GM23338 (cell line): ENCODE results near the gene WWOX. TPM values are rescaled to one million over a fixed set of nuclear protein-coding genes. Genes with fewer than 3 reads are reported as not detected.

Source experiments
- ATAC-seq: fragments of 200-7000 bp; cut with Tn5 transposase; 3 replicates; pipeline ENCODE4 v1.9.1; 2020
- DNase-seq: peaks from one replicate; pipeline ENCODE4 v3.0.0-alpha.2; 2015; ENCODE audit warnings: low spot score
- H2AFZ ChIP-seq: fragments of 200-600 bp; sonication (generic); 2 replicates; pipeline ENCODE4 v1.8.0; 2016; ENCODE audit warnings: antibody characterized with exemption, mild to moderate bottlenecking, moderate library complexity
- H3F3A ChIP-seq: fragments of 200-600 bp; sonication (generic); replicated peaks from 2 replicates; pipeline ENCODE4 v1.8.0; 2017; ENCODE audit warnings: antibody characterized with exemption, mixed run types, low read depth
- H3K27ac ChIP-seq: fragments of 200-600 bp; sonication (generic); 2 replicates; pipeline ENCODE4 v1.6.1; 2016; ENCODE audit warnings: low read depth
- H3K27me3 ChIP-seq: fragments of 200-600 bp; sonication (generic); 2 replicates; pipeline ENCODE4 v1.8.0; 2016; ENCODE audit warnings: mild to moderate bottlenecking, mixed run types, moderate library complexity; ENCODE audit not compliant: insufficient read depth
- H3K36me3 ChIP-seq: fragments of 200-600 bp; sonication (generic); 2 replicates; pipeline ENCODE4 v1.8.0; 2016; ENCODE audit warnings: mild to moderate bottlenecking; ENCODE audit not compliant: insufficient read depth
- H3K4me1 ChIP-seq: fragments of 200-600 bp; sonication (generic); 2 replicates; pipeline ENCODE4 v1.8.0; 2016; ENCODE audit warnings: mild to moderate bottlenecking, moderate library complexity; ENCODE audit not compliant: insufficient read depth
- H3K4me2 ChIP-seq: fragments of 200-600 bp; sonication (generic); 2 replicates; pipeline ENCODE4 v1.7.1; 2017; ENCODE audit warnings: mixed run types
- H3K4me3 ChIP-seq: fragments of 200-600 bp; sonication (generic); 2 replicates; pipeline ENCODE4 v1.6.1; 2016; ENCODE audit warnings: mixed run types
- H3K79me2 ChIP-seq: fragments of 200-600 bp; sonication (generic); replicated peaks from 2 replicates; pipeline ENCODE4 v1.8.0; 2017; ENCODE audit warnings: mild to moderate bottlenecking; ENCODE audit not compliant: insufficient read depth
- H3K9me2 ChIP-seq: fragments of 200-600 bp; sonication (generic); 2 replicates; pipeline ENCODE4 v1.8.0; 2017; ENCODE audit not compliant: insufficient read depth
- H4K20me1 ChIP-seq: fragments of 200-600 bp; sonication (generic); replicated peaks from 2 replicates; pipeline ENCODE4 v1.8.0; 2017; ENCODE audit warnings: mild to moderate bottlenecking; ENCODE audit not compliant: insufficient read depth
- H3K27ac Mint-ChIP-seq: 2 replicates; pipeline ENCODE4 v1.8.0; 2020; ENCODE audit warnings: inconsistent platforms, mild to moderate bottlenecking, moderate library complexity, mixed read lengths
- H3K27me3 Mint-ChIP-seq: 3 replicates; pipeline ENCODE4 v1.8.0; 2022; ENCODE audit warnings: low read depth, mild to moderate bottlenecking, moderate library complexity, mixed read lengths, inconsistent platforms; ENCODE audit not compliant: insufficient read depth, poor library complexity
- H3K36me3 Mint-ChIP-seq: 3 replicates; pipeline ENCODE4 v1.8.0; 2021; ENCODE audit warnings: low read depth, mild to moderate bottlenecking, inconsistent platforms, moderate library complexity, mixed read lengths
- H3K4me1 Mint-ChIP-seq: 3 replicates; pipeline ENCODE4 v1.8.0; 2020; ENCODE audit warnings: mild to moderate bottlenecking, inconsistent platforms, mixed read lengths
- H3K4me3 Mint-ChIP-seq: 3 replicates; pipeline ENCODE4 v1.8.0; 2021; ENCODE audit warnings: moderate library complexity, mild to moderate bottlenecking, inconsistent platforms, mixed read lengths
- H3K9me3 Mint-ChIP-seq: 3 replicates; pipeline ENCODE4 v1.8.0; 2020; ENCODE audit warnings: moderate library complexity, mild to moderate bottlenecking, inconsistent platforms, mixed read lengths
- CREB1 ChIP-seq: fragments of 250-450 bp; sonication (Bioruptor Pico); IDR thresholded peaks from 2 replicates; pipeline ENCODE4 v1.5.0; 2020; ENCODE audit warnings: low read depth, mild to moderate bottlenecking, moderate library complexity
- CTCF ChIP-seq, 2 experiments: fragments of 200-600 bp in 1 of 2; sonication (generic) in 1 of 2; conservative IDR thresholded peaks; 2 replicates each; pipeline versions ENCODE4 v1.5.1 to v1.6.1; 2016 to 2017; ENCODE audit warnings: antibody characterized with exemption in 2 of 2, low read depth in 2 of 2, mild to moderate bottlenecking in 2 of 2, moderate library complexity in 1 of 2
- ETS1 ChIP-seq: IDR thresholded peaks from 2 replicates; pipeline ENCODE4 v1.6.1; 2016; ENCODE audit warnings: antibody characterized with exemption
- EZH2 ChIP-seq: fragments of 200-600 bp; sonication (generic); IDR thresholded peaks from one replicate; pipeline ENCODE4 v1.8.0; 2017; ENCODE audit warnings: antibody characterized with exemption, mild to moderate bottlenecking, low read depth; ENCODE audit not compliant: unreplicated experiment
- EZH2phosphoT487 ChIP-seq: fragments of 200-600 bp; sonication (generic); IDR thresholded peaks from one replicate; pipeline ENCODE4 v1.8.1; 2018; ENCODE audit warnings: antibody characterized with exemption; ENCODE audit not compliant: unreplicated experiment
- JUNB ChIP-seq: IDR thresholded peaks from one replicate; pipeline ENCODE4 v1.6.1; 2016; ENCODE audit warnings: antibody characterized with exemption; ENCODE audit not compliant: unreplicated experiment
- NANOG ChIP-seq: IDR thresholded peaks from 2 replicates; pipeline ENCODE4 v1.6.1; 2016; ENCODE audit warnings: antibody characterized with exemption, borderline replicate concordance
- POLR2AphosphoS5 ChIP-seq: IDR thresholded peaks from 2 replicates; pipeline ENCODE4 v1.6.1; 2016; ENCODE audit warnings: antibody characterized with exemption, low read depth
- REST ChIP-seq: IDR thresholded peaks from one replicate; pipeline ENCODE4 v1.6.1; 2018; ENCODE audit warnings: antibody characterized with exemption; ENCODE audit not compliant: unreplicated experiment
- STAT1 ChIP-seq: IDR thresholded peaks from one replicate; pipeline ENCODE4 v1.6.1; 2016; ENCODE audit warnings: antibody characterized with exemption; ENCODE audit not compliant: unreplicated experiment
- ZNF114 ChIP-seq: fragments of 250-450 bp; sonication (Bioruptor Pico); IDR thresholded peaks from 2 replicates; pipeline ENCODE4 v1.5.0; 2020; ENCODE audit warnings: mild to moderate bottlenecking, moderate library complexity
- ZNF331 ChIP-seq: fragments of 250-450 bp; sonication (Bioruptor Pico); IDR thresholded peaks from 2 replicates; pipeline ENCODE4 v1.5.0; 2020; ENCODE audit warnings: low read depth, mild to moderate bottlenecking, moderate library complexity
- ZNF462 ChIP-seq: fragments of 250-450 bp; sonication (Bioruptor Pico); IDR thresholded peaks from 2 replicates; pipeline ENCODE4 v1.5.0; 2020; ENCODE audit warnings: mild to moderate bottlenecking, moderate library complexity
- polyA plus RNA-seq: library from polyadenylated mRNA; unstranded; fragments of >200 nt; fragmentation: Nextera tagmentation; extraction: Ambion mirVana; gene quantifications from 2 replicates; pipeline ENCODE4 v1.2.1, GENCODE V29; 2016
- total RNA-seq: library from RNA; depleted of rRNA; stranded (reverse); fragments of >200 nt; shearing (Covaris generic); gene quantifications from 2 replicates; pipeline ENCODE4 v1.2.3, GENCODE V29; 2014

Gene WWOX
- total and polyA plus RNA-seq, 2 experiments from 2014 or later, result 10.0 to 19.3 TPM

- Mint-ChIP-seq H3K9me3 (no peaks in the 10 kb centered on the region), H3K27ac (no peak overlapping the region), H3K4me3 (no peak overlapping the region), H3K27me3 (no peaks in the 10 kb centered on the region), H3K4me1 (peaks cover 10% of the 10 kb centered on the region), H3K36me3 (no peaks in the 10 kb centered on the region; the same call in 2 of the 3 replicates)
- TF ChIP-seq ZNF114 (CRISPR knock-in tag), result no peak
- no peak for TF ChIP-seq STAT1
- TF ChIP-seq NANOG, result no peak
- no peak for TF ChIP-seq EZH2
- TF ChIP-seq REST, result no peak
- TF ChIP-seq CTCF (conservative IDR thresholded peaks at IDR 0.05; ENCODE audit: low read depth in 2 of 2), result no peak
- no peak for TF ChIP-seq ZNF462
- TF ChIP-seq ZNF331 (CRISPR knock-in tag), result no peak
- TF ChIP-seq JUNB, result no peak
- TF ChIP-seq POLR2AphosphoS5, result no peak
- TF ChIP-seq ETS1, result no peak
- TF ChIP-seq EZH2phosphoT487, result no peak
- no peak for TF ChIP-seq CREB1 (CRISPR knock-in tag)
- Histone ChIP-seq H4K20me1 (no peaks in the 10 kb centered on the region), H3K9me2 (no peaks in the 10 kb centered on the region), H2AFZ (no peak overlapping the region), H3K4me1 (peaks cover 18% of the 10 kb centered on the region), H3K79me2 (no peaks in the 10 kb centered on the region), H3K4me2 (no peak overlapping the region), H3K36me3 (no peaks in the 10 kb centered on the region), H3K27ac (no peak overlapping the region), H3F3A (no peaks in the 10 kb centered on the region), H3K4me3 (no peak overlapping the region), H3K27me3 (no peaks in the 10 kb centered on the region)
- no peak for ATAC-seq
- no peak for DNase-seq
Measured at GRCh38 chr16:78882150-78882549, 782.7 kb downstream of the WWOX start.
